Neural crest cell (in vitro differentiated cells): Measurements from ENCODE around the gene RIC1. TPM values are rescaled to one million over a fixed set of nuclear protein-coding genes. Genes with fewer than 3 reads are reported as not detected.
"Not testable (repeated sequence)": the region's sequence is repeated elsewhere in the genome, so short reads cannot be mapped to it uniquely, and the experiment has no call there.

Experiments
- DNase-seq: peaks from one replicate; pipeline ENCODE4 v3.0.0; 2021; ENCODE audit warnings: low read depth, mixed read lengths, low spot score
- H3K27ac Mint-ChIP-seq: one replicate; pipeline ENCODE4 v1.8.0; 2021; ENCODE audit warnings: mild to moderate bottlenecking, mixed read lengths; ENCODE audit not compliant: unreplicated experiment
- H3K27me3 Mint-ChIP-seq: 2 replicates; pipeline ENCODE4 v1.8.0; 2021; ENCODE audit warnings: low read depth, mild to moderate bottlenecking, mixed read lengths
- H3K36me3 Mint-ChIP-seq: 2 replicates; pipeline ENCODE4 v1.8.0; 2021; ENCODE audit warnings: low read depth, mild to moderate bottlenecking, mixed read lengths
- H3K4me1 Mint-ChIP-seq: 2 replicates; pipeline ENCODE4 v1.8.0; 2021; ENCODE audit warnings: mixed read lengths
- H3K4me3 Mint-ChIP-seq: one replicate; pipeline ENCODE4 v1.8.0; 2021; ENCODE audit warnings: mild to moderate bottlenecking, mixed read lengths
- H3K9me3 Mint-ChIP-seq: 2 replicates; pipeline ENCODE4 v1.8.0; 2021; ENCODE audit warnings: mixed read lengths
- CTCF ChIP-seq: fragments of 200-600 bp; sonication (generic); conservative IDR thresholded peaks from 2 replicates; pipeline ENCODE4 v1.5.0; 2021; ENCODE audit warnings: antibody characterized with exemption, mild to moderate bottlenecking
- total RNA-seq: library from RNA; stranded (reverse); gene quantifications from 2 replicates; pipeline ENCODE4 v1.2.1, GENCODE V29; 2021

The RIC1 gene
- total RNA-seq, 1 donor from 2014 or later: 21.6 TPM

GRCh38 chr9:5799314-5799713, 170.4 kb downstream of the RIC1 start:
- H3K4me1 Mint-ChIP-seq: no peaks in the 10 kb centered on the region
- no peaks in the 10 kb centered on the region for H3K27me3 Mint-ChIP-seq
- no peak for DNase-seq
- H3K36me3 Mint-ChIP-seq: no peaks in the 10 kb centered on the region
- H3K27ac Mint-ChIP-seq: no peak overlapping the region
- TF ChIP-seq CTCF: peak; percentile 66
- no peaks in the 10 kb centered on the region for H3K9me3 Mint-ChIP-seq
- H3K4me3 Mint-ChIP-seq: no peak overlapping the region

- H3K27me3 Mint-ChIP-seq, H3K4me1 Mint-ChIP-seq, H3K4me3 Mint-ChIP-seq, H3K36me3 Mint-ChIP-seq, DNase-seq, H3K27ac Mint-ChIP-seq, H3K9me3 Mint-ChIP-seq: not testable (repeated sequence)
Measured at GRCh38 chr9:5800378-5800777, 171.5 kb downstream of the RIC1 start.

GRCh38 chr9:5800969-5801738, 172.2 kb downstream of the RIC1 start:
- H3K9me3 Mint-ChIP-seq: no peaks in the 10 kb centered on the region
- TF ChIP-seq CTCF: no peak
- no peak overlapping the region for H3K4me3 Mint-ChIP-seq
- H3K4me1 Mint-ChIP-seq: no peaks in the 10 kb centered on the region
- no peaks in the 10 kb centered on the region for H3K27me3 Mint-ChIP-seq
- H3K36me3 Mint-ChIP-seq: no peaks in the 10 kb centered on the region
- DNase-seq: no peak
- no peak overlapping the region for H3K27ac Mint-ChIP-seq

GRCh38 chr9:5801739-5802113, 172.8 kb downstream of the RIC1 start:
- no peaks in the 10 kb centered on the region for H3K36me3 Mint-ChIP-seq
- no peaks in the 10 kb centered on the region for H3K4me1 Mint-ChIP-seq
- DNase-seq: no peak
- no peak for TF ChIP-seq CTCF
- H3K9me3 Mint-ChIP-seq: no peaks in the 10 kb centered on the region
- H3K4me3 Mint-ChIP-seq: no peak overlapping the region
- no peak overlapping the region for H3K27ac Mint-ChIP-seq
- no peaks in the 10 kb centered on the region for H3K27me3 Mint-ChIP-seq

GRCh38 chr9:5805478-5805877, 176.6 kb downstream of the RIC1 start:
- no peaks in the 10 kb centered on the region for H3K4me1 Mint-ChIP-seq
- no peak for TF ChIP-seq CTCF
- H3K9me3 Mint-ChIP-seq: no peaks in the 10 kb centered on the region
- no peaks in the 10 kb centered on the region for H3K27me3 Mint-ChIP-seq
- H3K4me3 Mint-ChIP-seq: no peak overlapping the region
- no peaks in the 10 kb centered on the region for H3K36me3 Mint-ChIP-seq
- H3K27ac Mint-ChIP-seq: no peak overlapping the region
- no peak for DNase-seq

GRCh38 chr9:5811751-5812150, 182.8 kb downstream of the RIC1 start:
- Mint-ChIP-seq H3K9me3 (no peaks in the 10 kb centered on the region), H3K36me3 (no peaks in the 10 kb centered on the region), H3K27ac (no peak overlapping the region), H3K4me3 (no peak overlapping the region), H3K4me1 (no peaks in the 10 kb centered on the region), H3K27me3 (no peaks in the 10 kb centered on the region)
- no peak for DNase-seq
- no peak for TF ChIP-seq CTCF
